ENCODE results near the gene OR6J1. TPM values are rescaled to one million over a fixed set of nuclear protein-coding genes. Genes with fewer than 3 reads are reported as not detected.

The OR6J1 gene
- total RNA-seq, 2 donors from 2014 or later, result not detected

DNA sequence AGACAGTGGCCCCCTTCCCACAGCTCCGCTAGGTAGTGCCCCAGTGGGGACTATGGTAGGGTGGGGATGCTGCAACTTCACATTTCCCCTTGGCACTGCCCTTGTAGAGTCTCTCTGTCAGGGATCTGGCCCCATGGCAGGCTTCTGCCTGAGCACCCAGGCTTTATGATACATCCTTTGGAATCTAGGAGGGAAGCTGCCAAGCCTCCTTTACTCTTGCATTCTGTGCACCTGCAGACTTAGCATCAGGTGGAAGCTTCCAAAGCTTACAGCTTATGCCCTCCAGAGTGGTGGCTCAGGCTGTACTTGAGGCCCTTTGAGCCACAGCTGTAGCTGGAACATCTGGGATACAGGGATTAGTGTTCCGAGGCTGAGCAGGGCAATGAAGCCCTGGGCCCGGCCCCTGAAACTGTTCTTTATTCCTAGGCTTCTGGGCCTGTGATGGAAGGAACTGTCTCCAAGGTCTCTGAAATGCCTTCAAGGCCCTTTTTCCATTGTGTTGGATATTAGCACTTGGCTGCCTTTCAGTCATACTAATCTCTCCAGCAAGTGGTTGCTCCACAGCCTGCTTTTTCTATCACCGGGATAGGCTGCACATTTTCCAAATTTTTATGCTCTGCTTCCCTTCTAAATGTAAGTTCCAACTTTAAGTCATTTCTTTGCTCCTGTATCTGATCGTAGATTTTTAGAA, 22.2 kb upstream of the OR6J1 start:
- DNase-seq, result no peak
- peaks cover 5 to 11% of the 10 kb centered on the region in 2 donors for H3K9me3 Mint-ChIP-seq
- H3K4me1 Mint-ChIP-seq (ENCODE audit: low read depth), result peaks cover 28% of the 10 kb centered on the region
- no peaks in the 10 kb centered on the region for H3K27me3 Mint-ChIP-seq (ENCODE audit: low read depth)
- H3K4me3 Mint-ChIP-seq, result no peak overlapping the region
- no peak overlapping the region for H3K27ac Mint-ChIP-seq
- ATAC-seq (replicated peaks in 1 of 2), result no peak
- H3K36me3 Mint-ChIP-seq (ENCODE audit: insufficient read depth in 2 of 2), result no peaks in the 10 kb centered on the region

- H3K4me3 Mint-ChIP-seq, result no peak overlapping the region
- no peaks in the 10 kb centered on the region for H3K27me3 Mint-ChIP-seq (ENCODE audit: low read depth)
- no peak overlapping the region for H3K27ac Mint-ChIP-seq
- DNase-seq (no peak), ATAC-seq (replicated peaks in 1 of 2) (no peak)
- peaks cover 19% of the 10 kb centered on the region for H3K4me1 Mint-ChIP-seq (ENCODE audit: low read depth)
- no peaks in the 10 kb centered on the region for H3K36me3 Mint-ChIP-seq (ENCODE audit: insufficient read depth in 2 of 2)
- peaks cover 5 to 11% of the 10 kb centered on the region in 2 donors for H3K9me3 Mint-ChIP-seq
Observed at GRCh38 chr14:22664261-22664660, 20.1 kb upstream of the OR6J1 start.

DNA sequence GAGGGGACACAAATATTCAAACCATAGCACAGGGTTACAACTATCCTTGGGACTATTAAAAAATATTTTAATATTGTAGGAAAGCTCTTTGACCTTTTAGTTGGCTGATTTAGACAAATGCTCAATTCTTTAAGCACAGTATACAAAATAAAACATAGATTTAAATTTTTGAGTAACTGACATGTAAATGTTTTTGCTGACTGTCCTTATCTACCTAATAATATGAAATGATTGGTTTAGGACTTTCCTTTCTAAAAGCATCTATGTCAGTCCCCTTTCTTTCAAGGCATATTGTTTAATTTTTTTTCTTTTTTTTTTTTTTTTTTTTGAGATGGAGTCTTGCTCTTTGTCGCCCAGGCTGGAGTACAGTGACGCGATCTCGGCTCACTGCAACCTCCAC, 16.5 kb upstream of the OR6J1 start:
- no peaks in the 10 kb centered on the region for H3K36me3 Mint-ChIP-seq (ENCODE audit: insufficient read depth in 2 of 2)
- ATAC-seq (replicated peaks in 1 of 2) (no peak), DNase-seq (no peak)
- H3K4me3 Mint-ChIP-seq, result no peak overlapping the region
- H3K27ac Mint-ChIP-seq, result no peak overlapping the region
- H3K27me3 Mint-ChIP-seq (ENCODE audit: low read depth), result no peaks in the 10 kb centered on the region
- H3K4me1 Mint-ChIP-seq (ENCODE audit: low read depth), result no peaks in the 10 kb centered on the region
- no peaks in the 10 kb centered on the region for H3K9me3 Mint-ChIP-seq

- ATAC-seq (replicated peaks in 1 of 2), result no peak
- H3K27ac Mint-ChIP-seq, result no peak overlapping the region
- no peak for DNase-seq
- no peaks in the 10 kb centered on the region for H3K27me3 Mint-ChIP-seq (ENCODE audit: low read depth)
- no peak overlapping the region for H3K4me3 Mint-ChIP-seq
- no peaks in the 10 kb centered on the region for H3K9me3 Mint-ChIP-seq
- H3K4me1 Mint-ChIP-seq (ENCODE audit: low read depth), result no peaks in the 10 kb centered on the region
- no peaks in the 10 kb centered on the region for H3K36me3 Mint-ChIP-seq (ENCODE audit: insufficient read depth in 2 of 2)
Observed at GRCh38 chr14:22658946-22659345, 14.8 kb upstream of the OR6J1 start.

GRCh38 chr14:22657861-22658260, 13.7 kb upstream of the OR6J1 start:
- H3K36me3 Mint-ChIP-seq (ENCODE audit: insufficient read depth in 2 of 2), result no peaks in the 10 kb centered on the region
- H3K9me3 Mint-ChIP-seq, result no peaks in the 10 kb centered on the region
- H3K4me1 Mint-ChIP-seq (ENCODE audit: low read depth), result peaks cover 4% of the 10 kb centered on the region
- H3K4me3 Mint-ChIP-seq, result no peak overlapping the region
- no peaks in the 10 kb centered on the region for H3K27me3 Mint-ChIP-seq (ENCODE audit: low read depth)
- DNase-seq, result no peak
- no peak for ATAC-seq (replicated peaks in 1 of 2)
- no peak overlapping the region for H3K27ac Mint-ChIP-seq

GRCh38 chr14:22656945-22657731, 13.0 kb upstream of the OR6J1 start:
- no peak for DNase-seq
- Mint-ChIP-seq H3K9me3 (no peaks in the 10 kb centered on the region), H3K27me3 (ENCODE audit: low read depth) (no peaks in the 10 kb centered on the region), H3K4me3 (no peak overlapping the region), H3K27ac (no peak overlapping the region), H3K4me1 (ENCODE audit: low read depth) (peaks cover 4% of the 10 kb centered on the region), H3K36me3 (ENCODE audit: insufficient read depth in 2 of 2) (no peaks in the 10 kb centered on the region)
- ATAC-seq (replicated peaks in 1 of 2), result no peak

DNA sequence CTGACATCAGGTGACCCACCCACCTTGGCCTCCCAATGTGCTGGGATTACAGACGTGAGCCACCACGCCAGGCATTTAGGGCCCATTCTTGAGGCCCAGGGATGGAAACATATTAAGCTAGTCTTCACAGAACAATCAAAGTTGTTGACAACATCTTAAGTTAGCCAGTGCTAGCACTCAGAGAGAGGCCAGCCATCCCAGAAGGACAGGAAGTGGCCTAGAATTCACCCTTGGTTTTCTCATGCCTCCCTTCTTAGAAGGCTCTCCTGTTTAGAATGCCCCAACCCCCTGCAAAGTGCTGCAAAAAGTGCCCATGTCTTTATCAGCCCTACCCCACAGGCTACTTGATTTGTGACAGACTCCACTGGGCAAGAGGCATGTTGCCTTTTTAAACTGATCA, 12.1 kb upstream of the OR6J1 start:
- Mint-ChIP-seq H3K27ac (no peak overlapping the region), H3K27me3 (ENCODE audit: low read depth) (no peaks in the 10 kb centered on the region), H3K9me3 (no peaks in the 10 kb centered on the region), H3K4me1 (ENCODE audit: low read depth) (peaks cover 4% of the 10 kb centered on the region), H3K36me3 (ENCODE audit: insufficient read depth in 2 of 2) (no peaks in the 10 kb centered on the region), H3K4me3 (no peak overlapping the region)
- ATAC-seq (replicated peaks in 1 of 2) (no peak), DNase-seq (no peak)

- Mint-ChIP-seq H3K27me3 (ENCODE audit: low read depth) (no peaks in the 10 kb centered on the region), H3K9me3 (no peaks in the 10 kb centered on the region), H3K27ac (no peak overlapping the region), H3K4me3 (no peak overlapping the region), H3K36me3 (ENCODE audit: insufficient read depth in 2 of 2) (no peaks in the 10 kb centered on the region), H3K4me1 (ENCODE audit: low read depth) (peaks cover 4% of the 10 kb centered on the region)
- DNase-seq (peak; percentile 50 to 56), ATAC-seq (replicated peaks in 1 of 2) (peak; percentile 68 to 73)
Observed at GRCh38 chr14:22653012-22653621, 9.0 kb upstream of the OR6J1 start.

GRCh38 chr14:22651586-22651985, 7.4 kb upstream of the OR6J1 start:
- H3K9me3 Mint-ChIP-seq, result no peaks in the 10 kb centered on the region
- no peak for DNase-seq
- no peaks in the 10 kb centered on the region for H3K27me3 Mint-ChIP-seq (ENCODE audit: low read depth)
- no peak overlapping the region for H3K4me3 Mint-ChIP-seq
- H3K4me1 Mint-ChIP-seq (ENCODE audit: low read depth), result peaks cover 12% of the 10 kb centered on the region
- ATAC-seq (replicated peaks in 1 of 2), result peak; percentile 17 to 44
- H3K36me3 Mint-ChIP-seq (ENCODE audit: insufficient read depth in 2 of 2), result no peaks in the 10 kb centered on the region
- no peak overlapping the region for H3K27ac Mint-ChIP-seq

- H3K27ac Mint-ChIP-seq, result no peak overlapping the region
- DNase-seq, result peak; percentile 49
- H3K4me3 Mint-ChIP-seq, result no peak overlapping the region
- no peaks in the 10 kb centered on the region for H3K27me3 Mint-ChIP-seq (ENCODE audit: low read depth)
- peaks cover 17% of the 10 kb centered on the region for H3K4me1 Mint-ChIP-seq (ENCODE audit: low read depth)
- no peaks in the 10 kb centered on the region for H3K9me3 Mint-ChIP-seq
- ATAC-seq (replicated peaks in 1 of 2), result peak; percentile 75 to 81
- no peaks in the 10 kb centered on the region for H3K36me3 Mint-ChIP-seq (ENCODE audit: insufficient read depth in 2 of 2)
Observed at GRCh38 chr14:22650960-22651521, 6.9 kb upstream of the OR6J1 start.

- no peaks in the 10 kb centered on the region for H3K27me3 Mint-ChIP-seq (ENCODE audit: low read depth)
- peak overlapping the region; percentile 1 for H3K27ac Mint-ChIP-seq
- no peaks in the 10 kb centered on the region for H3K36me3 Mint-ChIP-seq (ENCODE audit: insufficient read depth in 2 of 2)
- H3K4me3 Mint-ChIP-seq, result no peak overlapping the region
- ATAC-seq (replicated peaks in 1 of 2) (no peak), DNase-seq (no peak)
- no peaks in the 10 kb centered on the region for H3K9me3 Mint-ChIP-seq
- peaks cover 21% of the 10 kb centered on the region for H3K4me1 Mint-ChIP-seq (ENCODE audit: low read depth)
Observed at GRCh38 chr14:22650046-22650739, 6.0 kb upstream of the OR6J1 start.

- ATAC-seq (replicated peaks in 1 of 2), result no peak
- H3K36me3 Mint-ChIP-seq (ENCODE audit: insufficient read depth in 2 of 2), result no peaks in the 10 kb centered on the region
- peaks cover 33% of the 10 kb centered on the region for H3K4me1 Mint-ChIP-seq (ENCODE audit: low read depth)
- no peak overlapping the region for H3K4me3 Mint-ChIP-seq
- H3K27ac Mint-ChIP-seq, result no peak overlapping the region
- H3K9me3 Mint-ChIP-seq, result no peaks in the 10 kb centered on the region
- peaks cover 10% of the 10 kb centered on the region for H3K27me3 Mint-ChIP-seq (ENCODE audit: low read depth)
- DNase-seq, result no peak
Observed at GRCh38 chr14:22648506-22648905, 4.4 kb upstream of the OR6J1 start.

Data from activated T-cell treated with anti-CD3 and anti-CD28 coated beads, Interleukin-2, amount 50 U/mL, for 72 hours (primary cell).